Suprapubic skin (tissue), 4 donors: ENCODE data around the gene VSIR. TPM values are rescaled to one million over a fixed set of nuclear protein-coding genes. Genes with fewer than 3 reads are reported as not detected.

ENCODE experiments used
- DNase-seq, 2 donors: peaks; one replicate each; pipeline ENCODE4 v3.0.0-alpha.2; 2019; ENCODE audit warnings: low spot score in 2 of 2
- H3K27ac ChIP-seq: fragments of 200-600 bp; sonication (generic); one replicate; pipeline ENCODE4 v1.5.1; 2019
- H3K27me3 ChIP-seq: fragments of 200-600 bp; sonication (generic); one replicate; pipeline ENCODE4 v1.5.1; 2019
- H3K36me3 ChIP-seq: fragments of 200-600 bp; sonication (generic); one replicate; pipeline ENCODE4 v1.5.1; 2019
- H3K4me1 ChIP-seq: fragments of 200-600 bp; sonication (generic); one replicate; pipeline ENCODE4 v1.5.1; 2019
- H3K4me3 ChIP-seq: fragments of 200-600 bp; sonication (generic); one replicate; pipeline ENCODE4 v1.5.1; 2019; ENCODE audit warnings: mild to moderate bottlenecking
- H3K9me3 ChIP-seq: fragments of 200-600 bp; sonication (generic); one replicate; pipeline ENCODE4 v1.5.1; 2019
- EP300 ChIP-seq: sonication (generic); formaldehyde crosslinking; IDR thresholded peaks from one replicate; pipeline ENCODE4 v1.6.1; 2017; ENCODE audit warnings: antibody characterized with exemption
- POLR2A ChIP-seq, 2 donors: fragments of 450-650 bp; IDR thresholded peaks; one replicate each; pipeline ENCODE4 v1.6.1; 2017; ENCODE audit warnings: antibody characterized with exemption in 2 of 2, mild to moderate bottlenecking in 2 of 2, moderate library complexity in 2 of 2
- POLR2AphosphoS5 ChIP-seq, 3 donors: sonication (generic); formaldehyde crosslinking; IDR thresholded peaks; one replicate each; pipeline ENCODE4 v1.6.1; 2017; ENCODE audit warnings: antibody characterized with exemption in 3 of 3
- WGBS: methylation state at CpG from one replicate; pipeline ENCODE4 v1.1.5; 2018; 5-methylcytosine and 5-hydroxymethylcytosine counted together
- total RNA-seq, 4 donors: library from RNA; depleted of rRNA; stranded (reverse); fragments of >200 nt; gene quantifications; one replicate each; pipeline ENCODE4 v1.1.0, GENCODE V29; 2016
- TF ChIP-seq, protein P1 (sequence below), 2 donors: fragments of 200-600 bp in 1 of 2; fragments of 450-650 bp in 1 of 2; sonication (generic) in 1 of 2; IDR thresholded peaks; one replicate each; pipeline ENCODE4 v1.5.1; 2016 to 2019; ENCODE audit warnings: antibody characterized with exemption in 2 of 2, mild to moderate bottlenecking in 1 of 2, moderate library complexity in 1 of 2

VSIR gene
- total RNA-seq, 4 donors from 2014 or later: 16.3 to 50.7 (median 33.6) TPM

DNA sequence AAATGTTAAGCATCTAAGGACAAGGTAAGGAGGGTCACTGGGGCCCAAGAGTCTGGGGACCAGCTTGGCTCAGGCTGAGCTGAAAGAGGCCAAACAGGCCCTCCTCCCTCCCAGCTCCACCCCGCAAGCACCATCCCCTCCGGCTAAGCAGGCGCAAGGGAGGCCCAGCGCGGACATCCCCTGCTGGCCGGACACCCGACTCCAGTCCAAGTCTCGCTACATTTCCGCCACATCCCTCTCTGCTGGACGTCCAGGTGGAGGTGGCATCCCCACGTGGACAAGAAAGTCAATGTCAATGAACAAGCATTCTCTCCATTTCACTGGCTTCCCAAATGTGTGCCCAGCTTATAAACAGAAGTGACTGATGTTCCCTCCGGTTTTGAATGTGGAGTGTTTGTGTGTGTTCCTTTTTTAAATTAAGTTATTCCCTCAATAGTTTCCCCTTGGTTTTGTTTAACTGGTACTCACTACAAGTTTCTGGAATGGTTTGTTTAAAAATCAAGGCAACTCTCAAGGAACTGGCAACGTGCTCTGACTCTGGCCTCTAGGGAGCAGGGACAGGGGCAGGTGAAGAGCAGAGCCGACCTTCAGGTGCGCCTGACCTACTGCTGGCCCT lies 42.3 kb upstream of the VSIR start:
- 89% methylated on average over 15 of the region's 15 CpGs for WGBS
- H3K9me3 ChIP-seq: no peaks in the 10 kb centered on the region
- TF ChIP-seq POLR2A (IDR thresholded peaks at IDR 0.05) (no peak), POLR2AphosphoS5 (IDR thresholded peaks at IDR 0.05) (no peak), EP300 (no peak)
- TF ChIP-seq, protein P1, sequence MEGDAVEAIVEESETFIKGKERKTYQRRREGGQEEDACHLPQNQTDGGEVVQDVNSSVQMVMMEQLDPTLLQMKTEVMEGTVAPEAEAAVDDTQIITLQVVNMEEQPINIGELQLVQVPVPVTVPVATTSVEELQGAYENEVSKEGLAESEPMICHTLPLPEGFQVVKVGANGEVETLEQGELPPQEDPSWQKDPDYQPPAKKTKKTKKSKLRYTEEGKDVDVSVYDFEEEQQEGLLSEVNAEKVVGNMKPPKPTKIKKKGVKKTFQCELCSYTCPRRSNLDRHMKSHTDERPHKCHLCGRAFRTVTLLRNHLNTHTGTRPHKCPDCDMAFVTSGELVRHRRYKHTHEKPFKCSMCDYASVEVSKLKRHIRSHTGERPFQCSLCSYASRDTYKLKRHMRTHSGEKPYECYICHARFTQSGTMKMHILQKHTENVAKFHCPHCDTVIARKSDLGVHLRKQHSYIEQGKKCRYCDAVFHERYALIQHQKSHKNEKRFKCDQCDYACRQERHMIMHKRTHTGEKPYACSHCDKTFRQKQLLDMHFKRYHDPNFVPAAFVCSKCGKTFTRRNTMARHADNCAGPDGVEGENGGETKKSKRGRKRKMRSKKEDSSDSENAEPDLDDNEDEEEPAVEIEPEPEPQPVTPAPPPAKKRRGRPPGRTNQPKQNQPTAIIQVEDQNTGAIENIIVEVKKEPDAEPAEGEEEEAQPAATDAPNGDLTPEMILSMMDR (IDR thresholded peaks at IDR 0.05): no peak
- no peak overlapping the region for H3K4me3 ChIP-seq
- no peak overlapping the region for H3K27ac ChIP-seq
- DNase-seq: no peak
- no peaks in the 10 kb centered on the region for H3K27me3 ChIP-seq
- peaks cover 8% of the 10 kb centered on the region for H3K4me1 ChIP-seq
- peaks cover 59% of the 10 kb centered on the region for H3K36me3 ChIP-seq

DNA sequence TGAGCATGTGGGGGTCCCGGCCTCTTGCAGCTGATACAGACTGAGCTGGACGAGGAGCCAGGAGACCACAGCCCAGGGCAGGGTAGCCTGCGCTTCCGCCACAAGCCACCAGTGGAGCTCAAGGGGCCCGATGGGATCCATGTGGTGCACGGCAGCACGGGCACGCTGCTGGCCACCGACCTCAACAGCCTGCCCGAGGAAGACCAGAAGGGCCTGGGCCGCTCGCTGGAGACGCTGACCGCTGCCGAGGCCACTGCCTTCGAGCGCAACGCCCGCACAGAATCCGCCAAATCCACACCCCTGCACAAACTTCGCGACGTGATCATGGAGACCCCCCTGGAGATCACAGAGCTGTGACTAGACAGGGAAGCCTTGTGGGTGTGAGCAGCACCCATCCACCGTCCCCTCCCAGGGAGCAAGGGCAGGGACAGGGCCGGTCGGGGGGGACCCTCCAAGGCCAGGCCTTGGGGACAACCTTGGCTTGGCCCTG lies 41.6 kb upstream of the VSIR start:
- H3K27ac ChIP-seq: no peak overlapping the region
- no peak for DNase-seq
- H3K4me3 ChIP-seq: no peak overlapping the region
- 93% methylated on average over 11 of the region's 26 CpGs for WGBS
- no peak for TF ChIP-seq POLR2A (IDR thresholded peaks at IDR 0.05)
- TF ChIP-seq, protein P1 (IDR thresholded peaks at IDR 0.05): peak in 1 of 2 donors; percentile 1
- no peaks in the 10 kb centered on the region for H3K9me3 ChIP-seq
- peaks cover 53% of the 10 kb centered on the region for H3K36me3 ChIP-seq
- H3K27me3 ChIP-seq: no peaks in the 10 kb centered on the region
- peaks cover 8% of the 10 kb centered on the region for H3K4me1 ChIP-seq

- DNase-seq: no peak
- whole genome bisulfite sequencing: 79% methylated on average over 3 of the region's 11 CpGs
- Histone ChIP-seq H3K9me3 (no peaks in the 10 kb centered on the region), H3K27ac (no peak overlapping the region), H3K27me3 (no peaks in the 10 kb centered on the region), H3K36me3 (peaks cover 34% of the 10 kb centered on the region), H3K4me3 (no peak overlapping the region), H3K4me1 (peaks cover 2% of the 10 kb centered on the region)
- TF ChIP-seq POLR2AphosphoS5 (IDR thresholded peaks at IDR 0.05) (no peak), EP300 (no peak), POLR2A (IDR thresholded peaks at IDR 0.05) (no peak)
- TF ChIP-seq, protein P1 (IDR thresholded peaks at IDR 0.05): no peak
Measured at GRCh38 chr10:71812913-71813590, 39.7 kb upstream of the VSIR start.

DNA sequence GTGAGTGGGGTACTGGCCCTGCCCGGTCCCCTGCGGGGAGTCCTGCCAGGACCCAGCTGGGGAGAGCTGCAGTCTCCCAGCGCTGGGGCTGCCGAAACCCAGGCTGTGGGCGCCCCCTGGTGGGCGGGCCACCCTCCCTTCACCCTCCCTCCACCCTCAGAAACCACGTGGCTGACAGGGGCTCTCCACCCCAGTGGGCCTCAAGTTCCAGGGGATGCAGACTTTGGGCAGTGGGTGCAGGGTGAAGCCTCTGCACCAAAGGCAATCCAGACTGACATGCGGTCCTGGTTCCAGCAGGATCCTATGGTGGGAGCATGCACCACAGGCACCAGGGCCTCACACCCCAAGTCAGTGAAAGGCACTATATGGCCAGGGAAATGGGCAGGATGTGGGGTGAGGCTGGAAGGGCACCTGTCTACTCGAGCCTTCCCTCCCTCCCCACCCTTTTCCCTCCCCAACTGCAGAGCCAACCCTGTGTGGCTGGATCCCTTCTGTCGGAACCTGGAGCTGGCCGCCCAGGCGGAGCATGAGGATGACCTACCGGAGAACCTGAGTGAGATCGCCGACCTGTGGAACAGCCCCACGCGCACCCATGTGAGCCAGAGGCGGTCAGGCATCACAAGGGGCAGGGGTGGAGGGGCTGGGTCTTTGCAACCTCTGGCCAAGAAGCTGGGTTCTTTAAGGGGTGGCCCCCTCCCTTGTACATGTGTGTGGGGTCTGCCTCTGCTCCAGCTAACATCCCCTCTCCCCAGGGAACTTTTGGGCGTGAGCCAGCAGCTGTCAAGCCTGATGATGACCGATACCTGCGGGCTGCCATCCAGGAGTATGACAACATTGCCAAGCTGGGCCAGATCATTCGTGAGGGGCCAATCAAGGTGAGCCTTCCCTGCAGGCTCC lies 38.9 kb upstream of the VSIR start:
- Histone ChIP-seq H3K27me3 (no peaks in the 10 kb centered on the region), H3K27ac (no peak overlapping the region), H3K4me1 (no peaks in the 10 kb centered on the region), H3K4me3 (no peak overlapping the region), H3K9me3 (no peaks in the 10 kb centered on the region), H3K36me3 (peaks cover 26% of the 10 kb centered on the region)
- no peak for DNase-seq
- no peak for TF ChIP-seq EP300
- TF ChIP-seq, protein P1 (IDR thresholded peaks at IDR 0.05): peak; percentile 57 to 81
- no CpG with 5 or more reads among the region's 22 CpGs for WGBS

- Histone ChIP-seq H3K9me3 (no peaks in the 10 kb centered on the region), H3K36me3 (peaks cover 17% of the 10 kb centered on the region), H3K27me3 (no peaks in the 10 kb centered on the region), H3K27ac (no peak overlapping the region), H3K4me1 (no peaks in the 10 kb centered on the region), H3K4me3 (no peak overlapping the region)
- 81% methylated on average over 15 of the region's 19 CpGs for WGBS
- DNase-seq: no peak
- TF ChIP-seq POLR2A (IDR thresholded peaks at IDR 0.05): no peak
- TF ChIP-seq EP300: no peak
- TF ChIP-seq, protein P1 (IDR thresholded peaks at IDR 0.05): no peak
- no peak for TF ChIP-seq POLR2AphosphoS5 (IDR thresholded peaks at IDR 0.05)
Measured at GRCh38 chr10:71811351-71811750, 38.0 kb upstream of the VSIR start.
